Adipose tissue (tissue), 3 donors: Measurements from ENCODE around the gene CYP21A2. TPM values are rescaled to one million over a fixed set of nuclear protein-coding genes. Genes with fewer than 3 reads are reported as not detected.

Experiments
- H3K27ac ChIP-seq: one replicate; pipeline ENCODE4 v1.5.1; 2013; ENCODE audit warnings: low read depth, low read length
- whole genome bisulfite sequencing, 3 donors: extraction: QIAGEN DNeasy Blood & Tissue Kit; methylation state at CpG; one replicate each; pipeline ENCODE4 v1.1.7; 2013; 5-methylcytosine and 5-hydroxymethylcytosine counted together
- polyA plus RNA-seq, 3 donors: library from polyadenylated mRNA; stranded (reverse); fragments of 200-250 nt; gene quantifications; one replicate each; pipeline ENCODE4 v1.2.3, GENCODE V29; 2013
- donor health status: healthy with polysubstance abuse.
- donor health status: Bipolar disorder and iron deficiency.
- donor health status: healthy.

CYP21A2 gene
- polyA plus RNA-seq, 3 donors, result 0.71 to 2.1 (median 1.4) TPM

DNA sequence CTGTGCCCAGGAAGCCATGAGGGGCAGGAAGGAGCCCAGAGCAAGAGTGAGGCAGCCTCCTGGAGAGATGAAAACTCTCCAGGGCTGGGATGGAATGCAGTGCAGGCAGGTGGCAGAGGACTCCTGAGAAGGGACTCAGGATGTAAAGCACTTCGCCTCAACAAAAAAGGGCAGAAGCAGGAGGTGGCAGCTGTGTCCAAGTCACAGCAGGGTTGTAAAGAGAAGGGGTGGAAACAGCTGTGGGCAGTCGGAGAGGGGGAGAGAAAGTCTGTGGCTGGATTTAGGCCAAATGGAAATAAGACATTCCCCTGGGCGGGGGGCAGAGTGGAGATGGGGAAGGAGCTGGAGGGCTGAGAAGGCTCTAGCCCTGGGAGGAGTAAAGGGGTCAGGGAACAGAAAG lies 34.9 kb downstream of the CYP21A2 start:
- 66 to 78% (median 76%) methylated on average over 3 of the region's 3 CpGs for WGBS, 3 donors

DNA sequence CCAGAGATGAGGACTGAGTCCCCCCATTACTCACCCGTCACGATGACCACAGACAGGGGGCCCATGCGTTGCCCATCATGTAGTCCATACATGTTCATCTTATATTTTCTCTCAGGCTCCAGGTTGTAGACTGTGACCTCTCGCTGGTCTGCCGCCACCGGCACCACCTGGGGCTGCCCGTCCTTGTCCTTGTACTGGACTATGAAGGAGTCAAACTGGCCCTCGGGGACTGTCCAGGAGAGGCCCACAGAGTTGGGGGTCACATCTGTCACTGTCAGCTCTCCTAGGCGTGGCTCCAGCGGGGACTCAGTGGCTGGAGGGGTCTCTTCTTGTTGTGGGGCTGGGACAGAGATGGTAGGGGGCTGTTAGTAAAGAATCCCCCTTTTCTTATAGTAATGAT lies 35.4 kb downstream of the CYP21A2 start:
- no peak overlapping the region for H3K27ac ChIP-seq
- WGBS, 3 donors, result 84 to 93% (median 87%) methylated on average over 7 to 10 of the region's 10 CpGs

More for the DNA sequence above, 34.9 kb downstream of the CYP21A2 start:
- H3K27ac ChIP-seq, result no peak overlapping the region

DNA sequence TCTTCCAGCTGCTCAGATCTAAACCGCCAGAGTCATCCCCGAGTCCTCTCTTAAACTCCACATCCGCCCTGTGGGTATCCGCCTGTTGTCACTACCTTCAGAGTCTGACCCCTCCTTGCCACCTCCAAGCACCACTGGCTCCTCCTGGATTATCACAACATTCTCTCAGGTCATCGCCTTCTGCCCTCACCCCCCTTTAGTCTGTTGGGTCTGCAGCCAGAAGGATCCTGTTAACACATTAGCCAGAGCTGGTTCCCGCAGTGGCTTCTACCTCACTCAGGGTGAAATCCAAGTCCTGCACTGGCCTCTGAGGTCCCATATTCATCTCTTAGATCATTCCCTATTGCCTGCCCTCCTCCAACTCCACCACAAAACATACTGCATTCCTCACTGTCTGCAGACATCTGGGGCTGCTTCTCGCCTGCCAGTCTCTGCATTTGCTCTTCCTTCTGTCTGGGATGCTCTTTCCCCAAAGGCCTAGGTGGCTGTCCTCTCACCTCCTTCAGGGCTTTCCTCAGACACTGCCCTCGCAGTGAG lies 36.8 kb downstream of the CYP21A2 start:
- no peak overlapping the region for H3K27ac ChIP-seq

DNA sequence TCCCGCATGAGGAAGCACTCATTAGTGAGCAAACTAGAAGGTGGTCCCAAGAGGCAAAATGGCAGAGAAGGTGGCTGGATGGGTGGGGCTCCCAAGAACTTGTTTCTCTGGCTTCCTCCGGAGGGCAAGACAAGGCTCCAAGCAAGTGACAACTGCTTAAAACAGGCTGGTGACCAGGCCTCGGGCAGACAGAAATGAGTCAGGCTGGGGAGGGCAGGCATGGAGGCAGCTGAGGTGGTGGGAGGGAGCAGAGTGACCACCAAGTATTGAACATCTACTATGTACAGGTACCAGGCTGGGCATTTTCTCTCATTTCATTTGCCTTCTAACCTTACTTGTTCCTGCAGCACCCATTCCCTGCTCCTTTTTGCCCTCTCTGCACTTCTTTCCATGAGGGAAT lies 37.6 kb downstream of the CYP21A2 start:
- 71 to 80% (median 73%) methylated on average over 3 of the region's 3 CpGs for WGBS, 3 donors
- H3K27ac ChIP-seq, result no peak overlapping the region

More for the DNA sequence above, 36.8 kb downstream of the CYP21A2 start:
- 83 to 91% (median 84%) methylated on average over 8 of the region's 8 CpGs for WGBS, 3 donors

DNA sequence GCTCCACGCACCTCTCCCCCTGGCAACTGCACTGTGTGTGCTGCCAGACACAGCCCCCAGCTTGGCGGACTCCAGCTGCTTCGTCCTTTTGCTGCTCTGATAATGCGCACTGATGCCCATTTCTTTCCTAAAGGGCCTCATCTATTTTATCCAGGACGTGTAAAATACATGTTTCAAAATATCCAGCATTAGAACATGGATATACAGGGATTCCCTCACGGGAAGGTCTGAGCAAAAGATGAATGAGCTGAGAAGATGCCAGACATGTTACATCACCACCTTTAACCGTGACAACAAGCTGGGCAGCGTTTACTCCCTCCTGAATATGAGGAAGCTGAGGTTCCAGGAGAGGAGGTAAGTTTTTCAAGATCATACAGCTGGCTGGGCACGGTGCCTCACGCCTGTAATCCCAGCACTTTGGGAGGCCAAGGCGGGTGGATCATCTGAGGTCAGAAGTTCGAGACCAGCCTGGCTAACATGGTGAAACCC lies 38.1 kb downstream of the CYP21A2 start:
- no peak overlapping the region for H3K27ac ChIP-seq

DNA sequence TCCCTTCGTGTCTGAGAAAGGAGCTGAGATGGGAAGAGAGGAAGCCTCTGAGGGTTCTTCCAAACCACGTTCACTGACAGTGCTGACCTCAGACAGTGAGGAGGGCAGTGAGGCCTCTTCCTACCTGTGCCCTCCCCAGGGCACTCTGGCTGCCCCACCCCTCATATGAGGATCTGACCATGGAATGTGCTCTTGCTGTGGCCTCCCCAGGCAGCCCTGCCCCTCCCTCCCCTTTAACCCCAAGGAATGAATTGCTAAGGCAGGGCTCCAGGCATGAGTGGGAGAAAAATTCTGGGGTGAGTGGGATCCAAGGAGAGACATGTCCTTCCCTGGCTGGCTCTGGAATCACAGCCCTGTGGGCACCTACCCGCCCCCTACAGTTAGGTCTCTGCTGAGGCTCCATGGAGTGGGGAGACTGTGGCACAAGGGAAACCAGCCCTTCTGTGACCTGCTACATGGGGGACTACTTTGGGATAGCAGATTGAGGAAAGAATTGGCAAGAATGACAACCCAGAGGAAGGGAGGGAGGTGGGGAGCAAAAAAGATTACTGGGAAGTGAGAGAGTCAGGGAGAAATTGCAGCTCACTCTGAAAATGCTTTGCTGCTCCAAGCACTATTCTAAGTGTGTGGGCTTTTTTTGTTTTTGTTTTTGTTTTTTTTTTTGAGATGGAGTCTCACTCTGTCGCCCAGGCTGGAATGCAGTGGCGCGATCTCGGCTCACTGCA lies 41.5 kb downstream of the CYP21A2 start:
- H3K27ac ChIP-seq, result no peak overlapping the region
- 63 to 84% (median 69%) methylated on average over 7 of the region's 7 CpGs for WGBS, 3 donors

More for the DNA sequence above, 38.1 kb downstream of the CYP21A2 start:
- 46 to 61% (median 59%) methylated on average over 12 of the region's 12 CpGs for WGBS, 3 donors

DNA sequence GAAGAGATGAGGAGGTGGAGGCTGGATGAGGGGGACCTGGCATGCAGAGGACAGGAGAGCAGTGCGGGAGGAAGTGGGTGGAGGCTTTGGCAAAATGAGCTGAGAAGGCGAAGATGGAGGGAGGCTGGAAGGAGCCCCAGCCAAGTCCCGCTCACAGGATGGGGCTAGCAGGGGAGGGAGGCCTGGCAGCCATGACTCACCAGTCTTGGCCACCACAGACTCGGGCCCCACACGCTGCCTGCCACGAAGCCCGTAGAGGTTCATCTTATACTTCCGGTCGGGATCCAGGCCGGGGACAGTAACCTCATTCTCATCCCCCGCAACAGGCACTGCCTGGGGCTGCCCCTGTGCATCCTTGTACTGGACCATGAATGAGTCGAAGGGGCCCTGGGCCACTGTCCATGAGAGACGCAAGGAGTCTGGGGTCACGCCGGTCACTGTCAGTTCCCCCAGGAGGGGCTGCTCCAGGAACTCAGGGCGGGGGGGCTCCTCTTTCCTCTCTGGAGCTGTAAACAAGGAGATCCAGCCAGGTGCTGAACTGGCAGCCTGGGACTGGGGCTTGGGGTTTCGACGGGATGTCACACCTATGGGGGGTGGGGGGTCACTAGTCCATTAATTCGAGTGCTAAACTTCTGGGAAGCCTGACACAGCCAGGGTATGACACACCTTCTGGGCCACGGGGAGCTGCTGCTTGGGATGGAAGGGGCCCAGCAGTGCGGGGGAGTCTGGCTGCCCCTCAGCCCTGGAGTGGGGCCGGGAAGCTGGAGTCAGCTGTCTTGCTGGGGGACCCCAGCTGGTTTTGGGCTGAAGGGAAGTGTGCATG lies 43.2 kb downstream of the CYP21A2 start:
- H3K27ac ChIP-seq, result peak overlapping the region; percentile 80
- WGBS, 3 donors, result 48 to 69% (median 53%) methylated on average over 21 to 22 of the region's 22 CpGs

DNA sequence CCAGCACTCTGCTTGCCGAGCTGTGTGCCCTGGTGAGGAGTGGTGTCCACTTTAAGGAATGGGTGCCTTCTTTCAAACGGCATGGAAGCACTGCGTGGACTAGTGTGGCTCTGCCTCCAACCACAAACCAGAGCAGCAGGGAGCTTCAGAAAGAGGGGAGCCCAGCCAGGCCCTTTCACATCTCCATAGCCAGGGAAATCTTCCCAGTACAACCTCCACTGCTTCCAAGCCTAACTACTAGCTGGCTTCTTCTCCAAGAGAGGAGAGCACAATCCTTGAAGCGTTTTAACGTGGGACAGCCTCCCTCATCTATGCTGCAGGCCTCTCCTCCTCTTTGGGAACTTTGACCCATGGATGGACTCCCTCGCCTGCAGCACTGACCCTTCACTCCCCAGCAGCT lies 44.3 kb downstream of the CYP21A2 start:
- H3K27ac ChIP-seq, result no peak overlapping the region
- WGBS, 3 donors, result 53 to 55% (median 54%) methylated on average over 6 of the region's 6 CpGs

DNA sequence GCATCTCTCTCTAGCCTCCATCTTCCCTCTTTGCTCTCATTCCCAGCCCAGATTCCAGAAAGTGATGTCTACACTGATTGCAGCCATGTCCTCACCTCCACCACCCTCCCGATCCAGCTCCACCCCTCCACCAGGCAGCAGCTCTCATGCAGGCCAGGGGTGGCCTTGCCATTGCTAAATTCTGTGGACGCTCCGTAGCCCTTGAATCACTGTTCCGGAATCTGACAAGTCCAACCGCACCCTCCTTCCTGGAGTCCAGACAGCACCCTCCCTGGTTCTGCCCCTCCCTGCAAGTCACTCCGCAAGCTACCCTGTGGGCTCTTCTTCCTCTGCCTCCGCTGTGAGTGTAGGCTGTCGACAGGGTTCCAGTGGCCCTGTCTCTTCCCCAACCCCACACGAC lies 44.7 kb downstream of the CYP21A2 start:
- no peak overlapping the region for H3K27ac ChIP-seq
- 53 to 80% (median 65%) methylated on average over 9 of the region's 9 CpGs for WGBS, 3 donors

DNA sequence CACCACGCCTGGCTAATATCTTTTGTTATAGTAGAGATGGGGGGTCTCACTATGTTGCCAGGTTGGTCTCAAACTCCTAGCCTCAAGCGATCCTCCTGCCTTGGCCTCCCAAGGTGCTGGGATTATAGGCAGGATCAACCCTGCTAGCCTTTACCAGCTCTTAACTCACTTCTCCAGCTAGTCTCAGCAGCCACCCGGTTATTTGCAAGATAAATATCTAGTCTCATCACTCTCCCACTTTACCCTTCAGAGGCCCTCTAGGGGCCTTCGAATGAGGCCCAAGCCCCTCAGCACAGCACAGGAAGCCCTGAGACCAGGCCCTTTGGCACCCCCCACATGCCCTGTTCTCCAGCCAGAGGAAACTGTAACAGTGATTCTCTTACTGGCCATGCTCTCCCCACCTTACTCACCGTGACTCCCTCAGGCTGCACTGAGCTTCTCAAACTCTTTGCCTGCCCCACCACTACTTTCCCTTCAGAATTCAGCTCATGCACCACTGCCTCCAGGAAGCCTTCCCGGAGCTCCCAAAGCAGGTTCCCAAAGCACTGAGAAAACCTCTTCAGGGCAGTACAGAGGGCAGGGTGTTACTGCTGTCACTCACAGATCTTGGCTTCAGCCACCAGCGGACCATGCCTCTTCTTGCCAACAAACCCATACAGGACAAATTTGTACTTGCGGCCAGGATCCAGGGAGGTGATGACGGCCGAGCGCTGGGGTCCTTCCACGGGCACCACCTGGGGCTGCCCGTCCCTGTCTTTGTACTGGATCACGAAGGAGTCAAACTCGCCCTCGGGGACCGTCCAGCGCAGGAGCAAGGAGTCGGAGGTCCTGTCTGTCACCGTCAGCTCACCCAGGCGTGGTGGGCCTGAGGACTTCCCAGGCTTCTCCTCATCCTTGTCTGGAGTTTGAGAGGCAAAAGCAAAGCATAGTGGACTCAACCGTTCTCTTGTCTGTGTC lies 45.9 kb downstream of the CYP21A2 start:
- H3K27ac ChIP-seq, result no peak overlapping the region
- WGBS, 3 donors, result 91 to 94% (median 91%) methylated on average over 22 of the region's 22 CpGs

DNA sequence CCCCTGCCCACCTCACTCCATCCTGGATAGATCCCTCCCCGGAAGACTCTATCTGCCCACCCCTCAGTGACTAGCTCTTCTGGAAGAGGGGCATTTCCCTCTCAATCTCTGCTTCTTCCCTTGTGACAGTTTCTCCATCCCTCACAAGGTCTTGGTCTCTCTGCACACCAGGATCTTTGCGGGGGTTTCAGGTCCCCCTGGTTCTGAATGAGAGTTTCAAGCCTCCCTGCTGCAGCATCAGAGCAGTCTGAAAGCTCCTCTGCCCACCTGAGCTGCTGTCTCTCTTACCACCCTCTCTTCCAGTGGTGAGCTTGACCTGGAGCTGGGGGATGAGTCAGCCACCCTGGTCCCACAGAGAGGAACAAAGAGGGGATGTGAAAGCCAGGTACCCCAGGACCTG lies 46.6 kb downstream of the CYP21A2 start:
- H3K27ac ChIP-seq, result no peak overlapping the region
- 83 to 100% (median 94%) methylated on average over 2 of the region's 2 CpGs for WGBS, 3 donors

DNA sequence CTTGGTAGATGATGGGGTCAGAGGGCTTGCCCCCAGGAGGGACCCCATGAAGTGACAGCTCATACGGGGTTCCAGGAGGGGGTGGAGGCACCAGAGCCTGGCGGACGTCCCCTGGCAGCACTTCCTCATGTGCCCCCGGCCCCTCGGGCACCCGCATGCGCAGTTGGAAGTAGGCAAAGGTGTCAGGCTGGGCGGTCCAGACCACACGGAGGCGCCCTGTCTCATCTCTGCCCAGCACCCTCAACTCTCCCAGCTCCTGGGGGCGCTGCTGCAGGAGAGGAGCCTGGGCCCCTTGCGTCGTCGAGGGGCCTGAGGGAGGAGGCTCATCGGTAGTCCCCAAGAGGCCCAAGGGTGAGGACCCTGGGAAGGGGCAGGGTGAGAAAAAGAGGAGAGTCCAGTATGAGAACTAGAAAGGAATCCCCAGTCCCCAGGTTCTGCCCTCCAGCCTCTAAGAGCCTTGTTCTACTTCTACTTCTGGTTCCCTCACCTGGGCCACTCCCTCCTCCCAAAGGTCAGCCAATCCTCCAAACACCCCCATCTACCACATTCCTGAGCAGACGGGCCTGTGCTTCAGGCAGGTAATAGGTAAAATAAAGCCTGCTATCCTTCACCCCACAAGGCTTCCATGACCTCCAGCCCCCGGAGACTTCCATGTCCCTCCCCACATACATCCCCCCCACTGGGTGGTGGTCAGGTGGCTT lies 47.7 kb downstream of the CYP21A2 start:
- 77 to 89% (median 82%) methylated on average over 17 of the region's 17 CpGs for WGBS, 3 donors
- H3K27ac ChIP-seq, result no peak overlapping the region

DNA sequence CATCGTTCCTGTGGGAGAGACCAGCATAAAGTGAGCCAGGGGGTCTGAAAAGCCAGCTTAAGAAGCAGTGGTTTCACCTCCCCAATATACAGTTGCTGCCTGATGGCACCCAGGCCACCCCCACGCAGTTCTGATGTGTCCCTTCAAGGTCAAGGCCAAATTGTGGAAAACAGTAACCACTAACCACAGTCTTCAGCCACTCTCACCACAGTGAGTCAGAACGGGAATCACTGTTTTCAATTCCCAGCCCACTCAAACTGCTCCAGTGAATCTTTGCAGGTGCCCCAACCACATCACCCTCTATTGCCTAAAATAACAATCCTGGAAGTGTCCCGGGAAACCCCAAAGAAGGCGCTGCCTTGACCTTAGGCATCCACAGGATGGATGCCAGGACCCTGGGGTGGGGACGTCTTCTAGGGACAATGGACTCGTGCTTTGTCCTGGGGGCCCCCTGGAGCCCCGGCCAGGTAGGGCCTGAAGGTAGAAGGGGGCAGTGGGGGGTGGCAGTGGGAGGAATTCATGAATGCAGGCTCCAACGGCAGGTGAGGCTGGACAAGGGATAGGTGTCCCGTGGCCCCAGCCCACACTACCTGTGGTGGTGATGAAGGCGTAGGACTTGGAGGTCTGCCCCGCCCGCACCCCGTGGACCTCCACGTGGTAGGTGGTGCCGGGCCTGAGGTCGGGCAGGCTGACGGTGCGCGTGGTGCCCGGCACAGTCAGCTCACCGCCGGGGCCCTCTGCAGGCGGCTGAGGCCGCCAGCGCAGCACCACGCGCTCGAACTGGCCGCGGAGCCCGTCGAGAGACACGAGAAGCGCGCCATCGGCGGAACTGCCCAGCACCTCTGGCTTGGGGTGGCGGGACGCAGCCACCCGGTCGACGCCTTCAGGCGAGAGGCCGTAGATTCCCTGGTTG lies 48.7 kb downstream of the CYP21A2 start:
- WGBS, 3 donors, result 25 to 42% (median 28%) methylated on average over 43 to 45 of the region's 45 CpGs
- peak overlapping the region; percentile 19 for H3K27ac ChIP-seq

DNA sequence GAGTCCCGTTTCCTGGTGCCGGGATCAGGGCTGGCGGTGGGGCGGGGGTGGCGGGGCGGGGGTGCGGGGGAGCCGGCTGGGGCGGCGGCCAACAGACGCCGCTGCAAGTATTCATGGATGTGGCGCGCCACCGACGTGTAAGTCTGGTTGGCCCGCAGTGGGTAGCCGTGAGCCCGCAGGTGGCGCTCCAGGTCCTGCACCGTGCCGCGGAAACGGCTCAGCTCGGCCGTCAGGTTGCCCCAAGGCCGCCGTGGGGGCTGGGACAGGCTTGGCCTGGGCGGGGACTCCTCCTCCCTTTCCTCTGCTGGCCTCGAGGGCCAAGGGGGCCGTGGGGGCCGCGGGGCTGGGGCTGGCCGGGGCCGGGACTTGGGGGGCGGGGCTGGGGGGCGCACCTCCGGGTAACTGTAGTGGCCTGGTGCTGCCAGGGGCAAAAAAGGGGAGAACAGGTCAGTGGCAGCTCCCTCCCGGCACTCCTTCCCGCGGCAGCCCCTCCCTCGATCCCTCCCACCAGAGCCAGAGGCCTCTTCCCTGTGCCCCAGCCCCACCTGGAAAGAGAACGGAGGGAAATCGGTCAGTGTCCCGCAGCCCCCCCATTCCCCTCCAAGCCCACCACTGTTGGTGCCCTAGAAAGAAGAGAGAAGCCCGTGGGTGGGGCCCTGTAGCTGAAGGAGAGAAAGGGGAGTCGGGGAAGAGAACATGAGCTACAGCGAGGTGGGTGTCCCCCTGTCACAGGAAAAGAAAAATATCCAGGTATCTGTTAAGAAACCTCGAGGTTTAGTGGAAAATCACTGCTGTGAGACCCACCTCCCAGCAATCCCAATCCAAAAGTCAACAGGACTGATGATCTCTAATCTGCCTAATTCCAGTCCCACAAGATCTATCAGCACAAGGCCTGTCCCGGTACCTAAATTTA lies 49.6 kb downstream of the CYP21A2 start:
- WGBS, 3 donors, result 12 to 18% (median 14%) methylated on average over 39 to 50 of the region's 50 CpGs
- no peak overlapping the region for H3K27ac ChIP-seq

DNA sequence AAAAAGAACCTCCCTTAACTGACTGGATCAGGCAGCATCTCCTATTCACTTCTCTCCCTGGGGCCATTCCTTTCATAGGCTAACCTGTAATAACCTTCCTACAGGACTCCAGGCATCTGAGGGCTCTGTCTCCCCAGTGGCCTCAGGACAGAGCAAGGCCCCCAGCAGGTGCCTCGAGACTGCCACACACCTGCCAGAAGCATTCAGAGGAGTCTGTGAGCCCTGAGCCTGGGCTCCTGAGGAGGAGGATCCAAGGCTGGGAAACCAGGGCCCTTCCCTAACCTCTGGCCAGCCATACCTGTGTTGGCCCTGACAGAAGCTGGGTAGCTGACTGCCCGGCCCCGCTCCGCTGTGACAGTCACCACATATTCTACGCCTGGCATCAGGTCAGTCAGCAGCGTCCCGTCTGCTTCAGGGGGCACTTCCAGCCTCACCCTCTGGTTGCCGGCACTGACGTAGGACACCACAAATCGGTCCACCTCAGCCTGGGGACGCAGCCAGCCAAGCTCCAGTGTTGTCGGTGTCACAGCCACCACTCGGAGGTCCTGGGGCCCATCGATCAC lies 50.4 kb downstream of the CYP21A2 start:
- WGBS, 3 donors, result 94 to 95% (median 94%) methylated on average over 14 of the region's 14 CpGs
- no peak overlapping the region for H3K27ac ChIP-seq
